HepG2 (cell line): Measurements from ENCODE around the gene EIF4EBP3. TPM values are rescaled to one million over a fixed set of nuclear protein-coding genes. Genes with fewer than 3 reads are reported as not detected.
A peak's percentile ranks its signal among the peaks of the same experiment; 100 is the strongest.

ENCODE experiments used
- CC2D1A ChIP-seq: sonication (generic); formaldehyde crosslinking; IDR thresholded peaks from 2 replicates; pipeline ENCODE4 v1.8.1; 2023; ENCODE audit warnings: mild to moderate bottlenecking, missing genetic modification reagents
- HNRNPH1 ChIP-seq: fragments of 200-400 bp; formaldehyde crosslinking; optimal IDR thresholded peaks from 2 replicates; pipeline ENCODE3; 2017; ENCODE audit warnings: mild to moderate bottlenecking, low read depth, low read length
- MEIS1 ChIP-seq: sonication (generic); formaldehyde crosslinking; IDR thresholded peaks from 2 replicates; pipeline ENCODE4 v1.9.0; 2021; ENCODE audit warnings: mild to moderate bottlenecking, missing genetic modification reagents, moderate library complexity, borderline replicate concordance
- MTF2 ChIP-seq: sonication (generic); formaldehyde crosslinking; IDR thresholded peaks from 2 replicates; pipeline ENCODE4 v1.5.0; 2020; ENCODE audit warnings: missing genetic modification reagents, borderline replicate concordance
- POGZ ChIP-seq: sonication (generic); formaldehyde crosslinking; IDR thresholded peaks from 2 replicates; pipeline ENCODE4 v1.4.0; 2020; ENCODE audit warnings: mild to moderate bottlenecking, missing genetic modification reagents
- SIN3B ChIP-seq: fragments of 150-350 bp; IDR thresholded peaks from 2 replicates; pipeline ENCODE4 v1.6.1; 2014; ENCODE audit warnings: low read length
- TAF1 ChIP-seq: sonication (generic); formaldehyde crosslinking; IDR thresholded peaks from 2 replicates; pipeline ENCODE4 v1.4.0; 2020; ENCODE audit warnings: missing genetic modification reagents
- ZBTB38 ChIP-seq: sonication (generic); formaldehyde crosslinking; IDR thresholded peaks from 2 replicates; pipeline ENCODE4 v1.5.1; 2020; ENCODE audit warnings: mild to moderate bottlenecking, missing genetic modification reagents
- ZNF251 ChIP-seq: sonication (generic); formaldehyde crosslinking; IDR thresholded peaks from 2 replicates; pipeline ENCODE4 v1.9.0; 2021; ENCODE audit warnings: mild to moderate bottlenecking, missing genetic modification reagents
- ZNF34 ChIP-seq: sonication (generic); formaldehyde crosslinking; IDR thresholded peaks from 2 replicates; pipeline ENCODE4 v1.4.0; 2020; ENCODE audit warnings: mild to moderate bottlenecking, missing genetic modification reagents, borderline replicate concordance
- ZNF432 ChIP-seq: sonication (generic); formaldehyde crosslinking; IDR thresholded peaks from 2 replicates; pipeline ENCODE4 v1.5.0; 2020; ENCODE audit warnings: missing genetic modification reagents, mild to moderate bottlenecking, borderline replicate concordance
- ZNF552 ChIP-seq: sonication (generic); formaldehyde crosslinking; IDR thresholded peaks from 2 replicates; pipeline ENCODE4 v1.9.0; 2022; ENCODE audit warnings: missing genetic modification reagents, mild to moderate bottlenecking, borderline replicate concordance
- ZNF562 ChIP-seq: sonication (generic); formaldehyde crosslinking; IDR thresholded peaks from 2 replicates; pipeline ENCODE4 v1.8.0; 2022; ENCODE audit warnings: missing genetic modification reagents, borderline replicate concordance
- ZNF644 ChIP-seq: IDR thresholded peaks from 2 replicates; pipeline ENCODE4 v1.6.1; 2016; ENCODE audit warnings: low read depth
- ZNF652 ChIP-seq: IDR thresholded peaks from 2 replicates; pipeline ENCODE4 v1.6.1; 2016; ENCODE audit warnings: low read depth, borderline replicate concordance
- ZNF816 ChIP-seq: sonication (generic); formaldehyde crosslinking; IDR thresholded peaks from 2 replicates; pipeline ENCODE4 v1.8.0; 2022; ENCODE audit warnings: missing genetic modification reagents, mild to moderate bottlenecking, borderline replicate concordance
- polyA plus RNA-seq, 8 experiments: library from polyadenylated mRNA; depleted of rRNA in 3 of 8; stranded (reverse) in 7 of 8; unstranded in 1 of 8; fragments of >200 nt; fragmentation: Illumina TruSeq in 4 of 8; extraction: Trizol in 4 of 8; gene quantifications; 2 replicates each; pipeline versions ENCODE4 v1.2.1 to v1.2.3, GENCODE V29; 2011 to 2016; ENCODE audit warnings: low read depth in 4 of 8, missing spikeins in 1 of 8, mixed read lengths in 1 of 8; ENCODE audit not compliant: insufficient read depth in 1 of 8
- total RNA-seq, 5 experiments: library from RNA; depleted of rRNA; stranded (reverse); fragments of >200 nt; fragmentation: Illumina TruSeq; extraction: Trizol; gene quantifications; 2 replicates each; pipeline ENCODE4 v1.2.3, GENCODE V29; 2016; ENCODE audit warnings: low read depth in 1 of 5
- TF ChIP-seq, protein P1 (sequence below): sonication (generic); formaldehyde crosslinking; IDR thresholded peaks from 2 replicates; pipeline ENCODE4 v1.8.1; 2023; ENCODE audit warnings: mild to moderate bottlenecking, missing genetic modification reagents
- TF ChIP-seq, protein P2 (sequence below): sonication (generic); formaldehyde crosslinking; IDR thresholded peaks from 2 replicates; pipeline ENCODE4 v1.5.0; 2020; ENCODE audit warnings: mild to moderate bottlenecking, missing genetic modification reagents
- TF ChIP-seq, protein P3 (sequence below): sonication (generic); formaldehyde crosslinking; IDR thresholded peaks from 2 replicates; pipeline ENCODE4 v1.4.0; 2020; ENCODE audit warnings: missing genetic modification reagents
- TF ChIP-seq, protein P4 (sequence below): IDR thresholded peaks from 2 replicates; pipeline ENCODE4 v1.6.1; 2012; ENCODE audit warnings: low read length, improper control_type of control experiment

EIF4EBP3 gene
- total and polyA plus RNA-seq, 2 of the 13 experiments (the other 11 are each of a cell fraction or from before 2014, with no cell fraction given): 0.61 to 1.7 TPM

DNA sequence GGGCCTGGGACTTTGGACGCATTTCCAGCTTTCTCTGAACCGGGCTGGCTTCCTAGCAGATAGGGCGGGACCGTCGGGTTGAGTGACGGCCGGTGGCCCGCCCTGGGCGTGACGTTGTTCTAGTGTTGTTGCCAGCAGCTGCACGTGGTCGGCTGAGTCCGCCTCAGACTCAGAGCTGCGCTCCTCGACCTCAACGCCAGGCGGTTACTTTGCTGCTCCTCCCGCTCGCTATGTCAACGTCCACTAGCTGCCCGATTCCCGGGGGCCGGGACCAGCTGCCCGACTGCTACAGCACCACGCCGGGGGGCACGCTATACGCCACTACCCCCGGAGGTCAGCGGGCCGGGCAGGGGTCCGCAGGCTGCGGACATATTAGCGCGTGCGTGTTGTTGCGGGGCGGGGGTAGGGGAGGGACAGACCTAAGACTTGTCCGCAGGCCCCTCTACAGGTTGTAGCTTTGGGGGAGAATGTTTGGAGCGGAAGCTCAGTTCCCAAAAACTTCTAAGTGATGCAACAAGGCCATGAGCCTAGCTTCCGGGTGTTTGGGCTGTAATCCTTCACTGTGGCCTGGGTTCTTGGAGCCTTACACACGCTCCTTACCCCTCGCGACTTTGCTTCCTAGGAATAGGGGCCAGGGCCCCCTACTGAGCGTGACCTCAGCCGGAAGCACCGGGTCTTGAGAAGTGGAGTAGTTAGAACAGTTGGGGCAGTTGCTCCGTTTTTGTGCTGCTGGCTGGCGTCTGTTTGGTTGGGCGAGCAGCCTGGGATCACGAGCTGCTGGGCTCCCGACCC is at the start of gene EIF4EBP3 (continued):
- peak; percentile 90; the same call in 1 of the 2 replicates for TF ChIP-seq MEIS1 (CRISPR knock-in tag)
- TF ChIP-seq SIN3B: peak; percentile 28; the same call in 1 of the 2 replicates
- TF ChIP-seq, protein P1, sequence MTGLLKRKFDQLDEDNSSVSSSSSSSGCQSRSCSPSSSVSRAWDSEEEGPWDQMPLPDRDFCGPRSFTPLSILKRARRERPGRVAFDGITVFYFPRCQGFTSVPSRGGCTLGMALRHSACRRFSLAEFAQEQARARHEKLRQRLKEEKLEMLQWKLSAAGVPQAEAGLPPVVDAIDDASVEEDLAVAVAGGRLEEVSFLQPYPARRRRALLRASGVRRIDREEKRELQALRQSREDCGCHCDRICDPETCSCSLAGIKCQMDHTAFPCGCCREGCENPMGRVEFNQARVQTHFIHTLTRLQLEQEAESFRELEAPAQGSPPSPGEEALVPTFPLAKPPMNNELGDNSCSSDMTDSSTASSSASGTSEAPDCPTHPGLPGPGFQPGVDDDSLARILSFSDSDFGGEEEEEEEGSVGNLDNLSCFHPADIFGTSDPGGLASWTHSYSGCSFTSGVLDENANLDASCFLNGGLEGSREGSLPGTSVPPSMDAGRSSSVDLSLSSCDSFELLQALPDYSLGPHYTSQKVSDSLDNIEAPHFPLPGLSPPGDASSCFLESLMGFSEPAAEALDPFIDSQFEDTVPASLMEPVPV (CRISPR knock-in tag): peak; percentile 82
- TF ChIP-seq ZNF816 (CRISPR knock-in tag): 0 out of 2 replicates have a peak, but pooled peaks have one; percentile 33
- TF ChIP-seq, protein P2, sequence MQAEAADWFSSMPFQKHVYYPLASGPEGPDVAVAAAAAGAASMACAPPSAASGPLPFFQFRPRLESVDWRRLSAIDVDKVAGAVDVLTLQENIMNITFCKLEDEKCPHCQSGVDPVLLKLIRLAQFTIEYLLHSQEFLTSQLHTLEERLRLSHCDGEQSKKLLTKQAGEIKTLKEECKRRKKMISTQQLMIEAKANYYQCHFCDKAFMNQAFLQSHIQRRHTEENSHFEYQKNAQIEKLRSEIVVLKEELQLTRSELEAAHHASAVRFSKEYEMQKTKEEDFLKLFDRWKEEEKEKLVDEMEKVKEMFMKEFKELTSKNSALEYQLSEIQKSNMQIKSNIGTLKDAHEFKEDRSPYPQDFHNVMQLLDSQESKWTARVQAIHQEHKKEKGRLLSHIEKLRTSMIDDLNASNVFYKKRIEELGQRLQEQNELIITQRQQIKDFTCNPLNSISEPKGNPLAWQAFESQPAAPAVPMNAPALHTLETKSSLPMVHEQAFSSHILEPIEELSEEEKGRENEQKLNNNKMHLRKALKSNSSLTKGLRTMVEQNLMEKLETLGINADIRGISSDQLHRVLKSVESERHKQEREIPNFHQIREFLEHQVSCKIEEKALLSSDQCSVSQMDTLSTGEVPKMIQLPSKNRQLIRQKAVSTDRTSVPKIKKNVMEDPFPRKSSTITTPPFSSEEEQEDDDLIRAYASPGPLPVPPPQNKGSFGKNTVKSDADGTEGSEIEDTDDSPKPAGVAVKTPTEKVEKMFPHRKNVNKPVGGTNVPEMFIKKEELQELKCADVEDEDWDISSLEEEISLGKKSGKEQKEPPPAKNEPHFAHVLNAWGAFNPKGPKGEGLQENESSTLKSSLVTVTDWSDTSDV (CRISPR knock-in tag): no peak
- no peak for TF ChIP-seq ZNF562 (CRISPR knock-in tag)
- TF ChIP-seq ZNF251 (CRISPR knock-in tag): no peak
- TF ChIP-seq MTF2 (CRISPR knock-in tag): 0 out of 2 replicates have a peak, but pooled peaks have one; percentile 55
- TF ChIP-seq ZBTB38 (CRISPR knock-in tag): peak; percentile 53; the same call in 1 of the 2 replicates
- TF ChIP-seq ZNF652: no peak
- TF ChIP-seq, protein P3, sequence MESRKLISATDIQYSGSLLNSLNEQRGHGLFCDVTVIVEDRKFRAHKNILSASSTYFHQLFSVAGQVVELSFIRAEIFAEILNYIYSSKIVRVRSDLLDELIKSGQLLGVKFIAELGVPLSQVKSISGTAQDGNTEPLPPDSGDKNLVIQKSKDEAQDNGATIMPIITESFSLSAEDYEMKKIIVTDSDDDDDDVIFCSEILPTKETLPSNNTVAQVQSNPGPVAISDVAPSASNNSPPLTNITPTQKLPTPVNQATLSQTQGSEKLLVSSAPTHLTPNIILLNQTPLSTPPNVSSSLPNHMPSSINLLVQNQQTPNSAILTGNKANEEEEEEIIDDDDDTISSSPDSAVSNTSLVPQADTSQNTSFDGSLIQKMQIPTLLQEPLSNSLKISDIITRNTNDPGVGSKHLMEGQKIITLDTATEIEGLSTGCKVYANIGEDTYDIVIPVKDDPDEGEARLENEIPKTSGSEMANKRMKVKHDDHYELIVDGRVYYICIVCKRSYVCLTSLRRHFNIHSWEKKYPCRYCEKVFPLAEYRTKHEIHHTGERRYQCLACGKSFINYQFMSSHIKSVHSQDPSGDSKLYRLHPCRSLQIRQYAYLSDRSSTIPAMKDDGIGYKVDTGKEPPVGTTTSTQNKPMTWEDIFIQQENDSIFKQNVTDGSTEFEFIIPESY (CRISPR knock-in tag): peak; percentile 13; the same call in 1 of the 2 replicates
- 0 out of 2 replicates have a peak, but pooled peaks have one; percentile 1 for TF ChIP-seq ZNF34 (CRISPR knock-in tag)
- TF ChIP-seq ZNF552 (CRISPR knock-in tag): no peak
- no peak for TF ChIP-seq HNRNPH1
- TF ChIP-seq ZNF432 (CRISPR knock-in tag): no peak
- TF ChIP-seq POGZ (CRISPR knock-in tag): no peak
- TF ChIP-seq CC2D1A (CRISPR knock-in tag): no peak
- no peak for TF ChIP-seq TAF1 (CRISPR knock-in tag)
- TF ChIP-seq, protein P4, sequence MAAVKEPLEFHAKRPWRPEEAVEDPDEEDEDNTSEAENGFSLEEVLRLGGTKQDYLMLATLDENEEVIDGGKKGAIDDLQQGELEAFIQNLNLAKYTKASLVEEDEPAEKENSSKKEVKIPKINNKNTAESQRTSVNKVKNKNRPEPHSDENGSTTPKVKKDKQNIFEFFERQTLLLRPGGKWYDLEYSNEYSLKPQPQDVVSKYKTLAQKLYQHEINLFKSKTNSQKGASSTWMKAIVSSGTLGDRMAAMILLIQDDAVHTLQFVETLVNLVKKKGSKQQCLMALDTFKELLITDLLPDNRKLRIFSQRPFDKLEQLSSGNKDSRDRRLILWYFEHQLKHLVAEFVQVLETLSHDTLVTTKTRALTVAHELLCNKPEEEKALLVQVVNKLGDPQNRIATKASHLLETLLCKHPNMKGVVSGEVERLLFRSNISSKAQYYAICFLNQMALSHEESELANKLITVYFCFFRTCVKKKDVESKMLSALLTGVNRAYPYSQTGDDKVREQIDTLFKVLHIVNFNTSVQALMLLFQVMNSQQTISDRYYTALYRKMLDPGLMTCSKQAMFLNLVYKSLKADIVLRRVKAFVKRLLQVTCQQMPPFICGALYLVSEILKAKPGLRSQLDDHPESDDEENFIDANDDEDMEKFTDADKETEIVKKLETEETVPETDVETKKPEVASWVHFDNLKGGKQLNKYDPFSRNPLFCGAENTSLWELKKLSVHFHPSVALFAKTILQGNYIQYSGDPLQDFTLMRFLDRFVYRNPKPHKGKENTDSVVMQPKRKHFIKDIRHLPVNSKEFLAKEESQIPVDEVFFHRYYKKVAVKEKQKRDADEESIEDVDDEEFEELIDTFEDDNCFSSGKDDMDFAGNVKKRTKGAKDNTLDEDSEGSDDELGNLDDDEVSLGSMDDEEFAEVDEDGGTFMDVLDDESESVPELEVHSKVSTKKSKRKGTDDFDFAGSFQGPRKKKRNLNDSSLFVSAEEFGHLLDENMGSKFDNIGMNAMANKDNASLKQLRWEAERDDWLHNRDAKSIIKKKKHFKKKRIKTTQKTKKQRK: no peak
- TF ChIP-seq ZNF644 (CRISPR knock-in tag): no peak
